Fibroblast of lung (primary cell): ENCODE data around the gene ALG12.

Experiments
- EZH2 ChIP-seq: IDR thresholded peaks from 2 replicates; pipeline ENCODE4 v1.5.1; 2012; ENCODE audit warnings: low read length, control low read depth, mild to moderate bottlenecking; ENCODE audit errors: missing control alignments
- TF ChIP-seq, protein P1 (sequence below), 2 donors: IDR thresholded peaks in 1 of 2; conservative IDR thresholded peaks in 1 of 2; 1 replicate in 1 of 2; 2 replicates in 1 of 2; pipeline ENCODE4 v1.5.1; 2011 to 2012; ENCODE audit warnings: low read length in 2 of 2, control low read depth in 1 of 2, inconsistent platforms in 1 of 2, low read depth in 1 of 2, mild to moderate bottlenecking in 1 of 2

DNA sequence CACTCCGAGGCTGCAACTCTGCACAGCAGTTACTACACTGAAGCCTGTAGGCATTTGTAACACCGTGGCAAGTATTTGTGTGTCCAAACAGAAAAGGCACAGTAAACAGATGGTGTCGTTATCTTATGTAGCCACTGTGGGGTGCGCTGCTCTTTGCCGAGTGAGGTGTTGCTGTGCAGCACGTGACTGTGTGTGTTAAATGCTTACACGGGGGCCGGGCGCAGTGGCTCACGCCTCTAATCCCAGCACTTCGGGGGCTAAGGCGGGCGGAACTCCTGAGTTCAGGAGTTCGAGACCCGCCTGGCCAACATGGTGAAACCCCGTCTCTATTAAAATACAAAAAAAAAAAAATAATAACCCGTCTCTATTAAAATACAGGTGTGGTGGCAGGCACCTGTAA is 53.1 kb downstream of the ALG12 start:
- TF ChIP-seq, protein P1, sequence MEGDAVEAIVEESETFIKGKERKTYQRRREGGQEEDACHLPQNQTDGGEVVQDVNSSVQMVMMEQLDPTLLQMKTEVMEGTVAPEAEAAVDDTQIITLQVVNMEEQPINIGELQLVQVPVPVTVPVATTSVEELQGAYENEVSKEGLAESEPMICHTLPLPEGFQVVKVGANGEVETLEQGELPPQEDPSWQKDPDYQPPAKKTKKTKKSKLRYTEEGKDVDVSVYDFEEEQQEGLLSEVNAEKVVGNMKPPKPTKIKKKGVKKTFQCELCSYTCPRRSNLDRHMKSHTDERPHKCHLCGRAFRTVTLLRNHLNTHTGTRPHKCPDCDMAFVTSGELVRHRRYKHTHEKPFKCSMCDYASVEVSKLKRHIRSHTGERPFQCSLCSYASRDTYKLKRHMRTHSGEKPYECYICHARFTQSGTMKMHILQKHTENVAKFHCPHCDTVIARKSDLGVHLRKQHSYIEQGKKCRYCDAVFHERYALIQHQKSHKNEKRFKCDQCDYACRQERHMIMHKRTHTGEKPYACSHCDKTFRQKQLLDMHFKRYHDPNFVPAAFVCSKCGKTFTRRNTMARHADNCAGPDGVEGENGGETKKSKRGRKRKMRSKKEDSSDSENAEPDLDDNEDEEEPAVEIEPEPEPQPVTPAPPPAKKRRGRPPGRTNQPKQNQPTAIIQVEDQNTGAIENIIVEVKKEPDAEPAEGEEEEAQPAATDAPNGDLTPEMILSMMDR (conservative IDR thresholded peaks at IDR 0.05 in 1 of 2, IDR thresholded peaks at IDR 0.05 in 1 of 2; ENCODE audit: low read depth in 1 of 2, low read length in 2 of 2) = no peak
- TF ChIP-seq EZH2 = no peak
